ENCODE measurements around the gene JUN. TPM values are rescaled to one million over a fixed set of nuclear protein-coding genes. Genes with fewer than 3 reads are reported as not detected.

Gene JUN
- total and polyA plus RNA-seq, 2 of the 13 experiments (the other 11 are each of a cell fraction or from before 2014, with no cell fraction given): 18.2 to 22.3 TPM

DNA sequence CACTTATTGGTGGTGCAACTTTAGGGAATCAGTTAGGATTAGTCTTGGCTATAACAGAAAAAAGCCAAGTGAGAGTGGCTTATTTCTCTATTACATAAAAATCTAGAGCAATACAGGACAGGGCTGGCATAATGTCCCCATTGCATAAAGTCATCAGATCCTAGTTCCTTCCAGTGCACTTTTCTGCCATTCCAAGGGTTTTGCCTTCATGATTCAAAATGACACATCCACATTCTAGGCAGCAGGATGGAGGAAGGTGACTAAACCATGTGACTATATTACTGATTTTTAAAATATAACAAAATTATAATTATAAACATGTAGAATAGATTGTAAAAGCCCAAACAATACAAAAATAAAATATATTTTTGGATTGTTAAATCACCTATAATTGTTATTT lies 18.8 kb downstream of the JUN start:
- DNase-seq (ENCODE audit: low spot score): no peak
- no peaks in the 10 kb centered on the region for H3K9me3 ChIP-seq (ENCODE audit: low read length)
- H3K27me3 ChIP-seq (ENCODE audit: control insufficient read depth in 1 of 2, insufficient read depth in 2 of 2, low read length in 2 of 2): no peaks in the 10 kb centered on the region
- in situ Hi-C loops (cut with HindIII; ENCODE audit: extremely low pct_ligation_motif_present, low pct_unique_long_range_greater_than_20kb): no loop called here
- no peak overlapping the region for H3K9ac ChIP-seq (ENCODE audit: insufficient read depth, low read depth, low read length)
- FAIRE-seq: no peak
- ATAC-seq: no peak
- intact Hi-C loops (cut with micrococcal nuclease; ENCODE audit: unreplicated experiment): no loop called here
- H3K4me2 ChIP-seq (ENCODE audit: low read depth, low read length): no peak overlapping the region
- H3K36me3 ChIP-seq (replicated peaks in 1 of 2; ENCODE audit: control insufficient read depth in 1 of 2, insufficient read depth in 2 of 2, low read length in 2 of 2): no peaks in the 10 kb centered on the region
- ChIA-PET CTCF (ENCODE audit: low intra/inter-chr PET ratio, low total read pairs) (no interaction called here), POLR2A (interaction anchor here (3.0 kb wide), 1 partner anchor 12 kb away, joined by 21 read pairs; no protein-coding TSS in a partner anchor)
- no TSS peak for BruUV-seq (replicated peaks)
- peaks cover 58% of the 10 kb centered on the region for H3K4me1 ChIP-seq (ENCODE audit: insufficient read depth, low read length)
- H4K20me1 ChIP-seq (ENCODE audit: insufficient read depth, low read length): no peaks in the 10 kb centered on the region
- TF ChIP-seq TFDP2 (CRISPR knock-in tag; IDR thresholded peaks at IDR 0.05) (no peak), ELF3 (CRISPR knock-in tag; IDR thresholded peaks at IDR 0.05) (no peak), GPN1 (CRISPR knock-in tag; IDR thresholded peaks at IDR 0.05; ENCODE audit: borderline replicate concordance) (no peak), PCBP2 (optimal IDR thresholded peaks at IDR 0.05; ENCODE audit: low read depth, low read length, poor library complexity, severe bottlenecking) (no peak), HNF1A (IDR thresholded peaks at IDR 0.05; ENCODE audit: low read depth) (no peak), HNF1A (CRISPR knock-in tag; IDR thresholded peaks at IDR 0.05; ENCODE audit: borderline replicate concordance) (no peak), KAT7 (CRISPR knock-in tag; IDR thresholded peaks at IDR 0.05; ENCODE audit: borderline replicate concordance) (no peak), PRPF4 (IDR thresholded peaks at IDR 0.05; ENCODE audit: low read depth, low read length, poor library complexity, severe bottlenecking) (no peak), ZNF343 (CRISPR knock-in tag; IDR thresholded peaks at IDR 0.05) (no peak), CHD4 (IDR thresholded peaks at IDR 0.05; ENCODE audit: borderline replicate concordance, low read length) (no peak)
- TF ChIP-seq, protein P1, sequence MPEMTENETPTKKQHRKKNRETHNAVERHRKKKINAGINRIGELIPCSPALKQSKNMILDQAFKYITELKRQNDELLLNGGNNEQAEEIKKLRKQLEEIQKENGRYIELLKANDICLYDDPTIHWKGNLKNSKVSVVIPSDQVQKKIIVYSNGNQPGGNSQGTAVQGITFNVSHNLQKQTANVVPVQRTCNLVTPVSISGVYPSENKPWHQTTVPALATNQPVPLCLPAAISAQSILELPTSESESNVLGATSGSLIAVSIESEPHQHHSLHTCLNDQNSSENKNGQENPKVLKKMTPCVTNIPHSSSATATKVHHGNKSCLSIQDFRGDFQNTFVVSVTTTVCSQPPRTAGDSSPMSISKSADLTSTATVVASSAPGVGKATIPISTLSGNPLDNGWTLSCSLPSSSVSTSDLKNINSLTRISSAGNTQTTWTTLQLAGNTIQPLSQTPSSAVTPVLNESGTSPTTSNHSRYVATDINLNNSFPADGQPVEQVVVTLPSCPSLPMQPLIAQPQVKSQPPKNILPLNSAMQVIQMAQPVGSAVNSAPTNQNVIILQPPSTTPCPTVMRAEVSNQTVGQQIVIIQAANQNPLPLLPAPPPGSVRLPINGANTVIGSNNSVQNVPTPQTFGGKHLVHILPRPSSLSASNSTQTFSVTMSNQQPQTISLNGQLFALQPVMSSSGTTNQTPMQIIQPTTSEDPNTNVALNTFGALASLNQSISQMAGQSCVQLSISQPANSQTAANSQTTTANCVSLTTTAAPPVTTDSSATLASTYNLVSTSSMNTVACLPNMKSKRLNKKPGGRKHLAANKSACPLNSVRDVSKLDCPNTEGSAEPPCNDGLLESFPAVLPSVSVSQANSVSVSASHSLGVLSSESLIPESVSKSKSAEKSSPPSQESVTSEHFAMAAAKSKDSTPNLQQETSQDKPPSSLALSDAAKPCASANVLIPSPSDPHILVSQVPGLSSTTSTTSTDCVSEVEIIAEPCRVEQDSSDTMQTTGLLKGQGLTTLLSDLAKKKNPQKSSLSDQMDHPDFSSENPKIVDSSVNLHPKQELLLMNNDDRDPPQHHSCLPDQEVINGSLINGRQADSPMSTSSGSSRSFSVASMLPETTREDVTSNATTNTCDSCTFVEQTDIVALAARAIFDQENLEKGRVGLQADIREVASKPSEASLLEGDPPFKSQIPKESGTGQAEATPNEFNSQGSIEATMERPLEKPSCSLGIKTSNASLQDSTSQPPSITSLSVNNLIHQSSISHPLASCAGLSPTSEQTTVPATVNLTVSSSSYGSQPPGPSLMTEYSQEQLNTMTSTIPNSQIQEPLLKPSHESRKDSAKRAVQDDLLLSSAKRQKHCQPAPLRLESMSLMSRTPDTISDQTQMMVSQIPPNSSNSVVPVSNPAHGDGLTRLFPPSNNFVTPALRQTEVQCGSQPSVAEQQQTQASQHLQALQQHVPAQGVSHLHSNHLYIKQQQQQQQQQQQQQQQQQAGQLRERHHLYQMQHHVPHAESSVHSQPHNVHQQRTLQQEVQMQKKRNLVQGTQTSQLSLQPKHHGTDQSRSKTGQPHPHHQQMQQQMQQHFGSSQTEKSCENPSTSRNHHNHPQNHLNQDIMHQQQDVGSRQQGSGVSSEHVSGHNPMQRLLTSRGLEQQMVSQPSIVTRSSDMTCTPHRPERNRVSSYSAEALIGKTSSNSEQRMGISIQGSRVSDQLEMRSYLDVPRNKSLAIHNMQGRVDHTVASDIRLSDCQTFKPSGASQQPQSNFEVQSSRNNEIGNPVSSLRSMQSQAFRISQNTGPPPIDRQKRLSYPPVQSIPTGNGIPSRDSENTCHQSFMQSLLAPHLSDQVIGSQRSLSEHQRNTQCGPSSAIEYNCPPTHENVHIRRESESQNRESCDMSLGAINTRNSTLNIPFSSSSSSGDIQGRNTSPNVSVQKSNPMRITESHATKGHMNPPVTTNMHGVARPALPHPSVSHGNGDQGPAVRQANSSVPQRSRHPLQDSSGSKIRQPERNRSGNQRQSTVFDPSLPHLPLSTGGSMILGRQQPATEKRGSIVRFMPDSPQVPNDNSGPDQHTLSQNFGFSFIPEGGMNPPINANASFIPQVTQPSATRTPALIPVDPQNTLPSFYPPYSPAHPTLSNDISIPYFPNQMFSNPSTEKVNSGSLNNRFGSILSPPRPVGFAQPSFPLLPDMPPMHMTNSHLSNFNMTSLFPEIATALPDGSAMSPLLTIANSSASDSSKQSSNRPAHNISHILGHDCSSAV (CRISPR knock-in tag; IDR thresholded peaks at IDR 0.05; ENCODE audit: borderline replicate concordance): no peak
- H3K27ac ChIP-seq (ENCODE audit: extremely low read length, insufficient read depth, low read length): no peak overlapping the region
- no peak overlapping the region for H2AFZ ChIP-seq (ENCODE audit: low read length)
- no peaks in the 10 kb centered on the region for H3K79me2 ChIP-seq (ENCODE audit: insufficient read depth, low read length)
- no peak overlapping the region for H3K4me3 ChIP-seq (replicated peaks in 1 of 3; ENCODE audit: insufficient read depth in 1 of 3, low read depth in 2 of 3, low read length in 3 of 3)

All from HepG2 (cell line).